ENCODE data around the gene PLEKHH3. TPM values are rescaled to one million over a fixed set of nuclear protein-coding genes. Genes with fewer than 3 reads are reported as not detected.
"Not testable (repeated sequence)": the region's sequence is repeated elsewhere in the genome, so short reads cannot be mapped to it uniquely, and the experiment has no call there.

PLEKHH3 gene
- polyA plus RNA-seq, 1 donor (not counting 4 experiments of a cell fraction or from before 2014, with no cell fraction given), result 4.9 TPM

DNA sequence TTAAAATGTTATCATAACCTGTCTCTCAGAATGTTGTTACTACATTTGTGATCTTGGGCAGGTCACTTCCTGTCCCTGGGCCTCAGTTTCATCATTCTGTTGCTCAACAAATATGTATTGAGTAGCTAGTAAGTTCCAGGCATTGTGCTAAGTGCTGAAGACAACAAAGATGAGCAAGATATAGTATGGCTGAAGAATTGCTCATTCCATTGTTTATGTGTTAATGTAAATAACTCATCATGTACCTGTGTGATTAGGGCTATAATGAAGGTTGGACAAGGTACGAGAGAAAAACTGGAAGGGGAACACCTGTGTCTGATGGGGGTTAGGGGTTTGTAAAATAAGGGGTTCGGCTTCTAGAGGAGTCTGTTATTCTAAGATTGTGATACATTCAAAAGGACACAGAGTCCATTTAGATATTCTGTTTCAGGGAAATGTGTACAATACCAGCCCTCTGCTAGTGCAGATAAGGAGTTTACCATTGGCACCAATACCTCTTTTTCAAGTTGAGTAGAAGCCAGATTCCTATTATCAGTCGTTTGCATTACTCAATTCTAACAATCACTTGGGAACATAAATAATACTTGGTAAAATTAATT is 47.3 kb downstream of the PLEKHH3 start:
- H3K4me1 ChIP-seq (ENCODE audit: control insufficient read depth, extremely low read depth, insufficient read depth, low read length), result peaks cover 12% of the 10 kb centered on the region
- H3K4me3 ChIP-seq (ENCODE audit: control insufficient read depth in 2 of 3, extremely low read depth in 1 of 3, insufficient read depth in 2 of 3, low read depth in 1 of 3, low read length in 3 of 3), result no peak overlapping the region
- no peaks in the 10 kb centered on the region for H3K9me3 ChIP-seq (ENCODE audit: control insufficient read depth, low read depth, low read length)
- no peak overlapping the region for H2AFZ ChIP-seq (ENCODE audit: control insufficient read depth, low read length)
- H3K27me3 ChIP-seq (ENCODE audit: control insufficient read depth, extremely low read depth, insufficient read depth, low read length), result no peaks in the 10 kb centered on the region
- H3K9ac ChIP-seq (ENCODE audit: control insufficient read depth, extremely low read depth, insufficient read depth, low read length), result no peak overlapping the region
- TF ChIP-seq, protein P1, sequence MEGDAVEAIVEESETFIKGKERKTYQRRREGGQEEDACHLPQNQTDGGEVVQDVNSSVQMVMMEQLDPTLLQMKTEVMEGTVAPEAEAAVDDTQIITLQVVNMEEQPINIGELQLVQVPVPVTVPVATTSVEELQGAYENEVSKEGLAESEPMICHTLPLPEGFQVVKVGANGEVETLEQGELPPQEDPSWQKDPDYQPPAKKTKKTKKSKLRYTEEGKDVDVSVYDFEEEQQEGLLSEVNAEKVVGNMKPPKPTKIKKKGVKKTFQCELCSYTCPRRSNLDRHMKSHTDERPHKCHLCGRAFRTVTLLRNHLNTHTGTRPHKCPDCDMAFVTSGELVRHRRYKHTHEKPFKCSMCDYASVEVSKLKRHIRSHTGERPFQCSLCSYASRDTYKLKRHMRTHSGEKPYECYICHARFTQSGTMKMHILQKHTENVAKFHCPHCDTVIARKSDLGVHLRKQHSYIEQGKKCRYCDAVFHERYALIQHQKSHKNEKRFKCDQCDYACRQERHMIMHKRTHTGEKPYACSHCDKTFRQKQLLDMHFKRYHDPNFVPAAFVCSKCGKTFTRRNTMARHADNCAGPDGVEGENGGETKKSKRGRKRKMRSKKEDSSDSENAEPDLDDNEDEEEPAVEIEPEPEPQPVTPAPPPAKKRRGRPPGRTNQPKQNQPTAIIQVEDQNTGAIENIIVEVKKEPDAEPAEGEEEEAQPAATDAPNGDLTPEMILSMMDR (optimal IDR thresholded peaks at IDR 0.05 in 1 of 3, IDR thresholded peaks at IDR 0.05 in 1 of 3, conservative IDR thresholded peaks at IDR 0.05 in 1 of 3; ENCODE audit: extremely low read depth in 1 of 3, insufficient read depth in 2 of 3, low read length in 3 of 3), result no peak
- no peak for TF ChIP-seq EZH2 (IDR thresholded peaks at IDR 0.05; ENCODE audit: low read length)
- H3K4me2 ChIP-seq (ENCODE audit: control insufficient read depth, extremely low read depth, insufficient read depth, low read depth, low read length), result no peak overlapping the region
- no peak overlapping the region for H3K27ac ChIP-seq (ENCODE audit: control insufficient read depth, insufficient read depth, low read length)
- no peak for DNase-seq (ENCODE audit: low read depth, low spot score)
- no peaks in the 10 kb centered on the region for H3K9me1 ChIP-seq (ENCODE audit: control insufficient read depth, extremely low read depth, insufficient read depth, low read length)
- H4K20me1 ChIP-seq (ENCODE audit: control insufficient read depth, extremely low read depth, insufficient read depth, low read length), result no peaks in the 10 kb centered on the region
- no peaks in the 10 kb centered on the region for H3K36me3 ChIP-seq (ENCODE audit: control insufficient read depth in 2 of 2, extremely low read depth in 1 of 2, insufficient read depth in 2 of 2, low read length in 2 of 2)
- dilution Hi-C loops (cut with MboI; ENCODE audit: extremely low pct_ligation_motif_present, low sequenced_read_pairs), result no loop called here
- FAIRE-seq, result no peak
- H3K79me2 ChIP-seq (ENCODE audit: control insufficient read depth, insufficient read depth, low read length), result no peaks in the 10 kb centered on the region

DNA sequence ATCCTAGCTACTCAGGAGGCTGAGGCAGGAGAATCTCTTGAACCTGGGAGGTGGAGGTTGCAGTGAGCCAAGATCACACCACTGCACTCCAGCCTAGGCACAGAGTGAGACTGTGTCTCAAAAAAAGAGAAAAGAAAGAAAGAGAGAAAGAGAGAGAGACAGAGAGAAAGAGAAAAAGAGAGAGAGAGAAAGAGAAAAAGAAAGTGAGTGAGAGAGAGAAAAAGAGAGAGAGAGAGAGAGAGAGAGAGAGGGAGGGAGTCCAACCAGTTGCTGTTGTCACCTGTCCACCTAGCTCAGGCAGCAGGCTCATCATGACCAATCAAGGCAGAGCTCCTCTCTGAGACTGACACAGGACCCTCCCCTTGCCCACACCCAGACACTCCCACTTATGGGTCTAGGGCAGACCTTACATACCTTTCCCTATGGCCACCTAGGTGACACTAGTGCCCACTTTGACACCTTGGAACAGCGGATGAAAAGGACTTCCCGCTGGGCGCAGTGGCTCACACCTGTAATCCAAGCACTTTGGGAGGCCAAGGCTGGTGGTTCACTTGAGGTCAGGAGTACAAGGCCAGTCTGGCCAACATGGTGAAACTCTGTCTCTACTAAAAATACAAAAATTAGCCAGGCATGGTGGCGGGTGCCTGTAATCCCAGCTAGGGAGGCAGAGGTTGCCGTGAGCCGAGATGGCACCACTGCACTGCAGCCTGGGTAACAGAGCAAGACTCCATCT is 49.6 kb downstream of the PLEKHH3 start:
- H3K27me3 ChIP-seq (ENCODE audit: control insufficient read depth, extremely low read depth, insufficient read depth, low read length); H3K79me2 ChIP-seq (ENCODE audit: control insufficient read depth, insufficient read depth, low read length); H3K9me3 ChIP-seq (ENCODE audit: control insufficient read depth, low read depth, low read length); DNase-seq (ENCODE audit: low read depth, low spot score); H3K4me2 ChIP-seq (ENCODE audit: control insufficient read depth, extremely low read depth, insufficient read depth, low read depth, low read length); H3K9me1 ChIP-seq (ENCODE audit: control insufficient read depth, extremely low read depth, insufficient read depth, low read length); H2AFZ ChIP-seq (ENCODE audit: control insufficient read depth, low read length); H3K36me3 ChIP-seq (ENCODE audit: control insufficient read depth in 2 of 2, extremely low read depth in 1 of 2, insufficient read depth in 2 of 2, low read length in 2 of 2); H3K27ac ChIP-seq (ENCODE audit: control insufficient read depth, insufficient read depth, low read length); dilution Hi-C loops (cut with MboI; ENCODE audit: extremely low pct_ligation_motif_present, low sequenced_read_pairs); H4K20me1 ChIP-seq (ENCODE audit: control insufficient read depth, extremely low read depth, insufficient read depth, low read length); H3K4me3 ChIP-seq (ENCODE audit: control insufficient read depth in 2 of 3, extremely low read depth in 1 of 3, insufficient read depth in 2 of 3, low read depth in 1 of 3, low read length in 3 of 3); FAIRE-seq; H3K9ac ChIP-seq (ENCODE audit: control insufficient read depth, extremely low read depth, insufficient read depth, low read length): not testable (repeated sequence)
- H3K4me1 ChIP-seq (ENCODE audit: control insufficient read depth, extremely low read depth, insufficient read depth, low read length), result peaks cover 21% of the 10 kb centered on the region
